Parathyroid adenoma (tissue), 2 donors: ENCODE results near the gene TBC1D4.

Experiments
- H2AFZ ChIP-seq: fragments of 300-600 bp; sonication (generic); one replicate; pipeline ENCODE4 v1.7.0; 2017; ENCODE audit warnings: antibody characterized with exemption, mild to moderate bottlenecking
- H3K27ac ChIP-seq: fragments of 300-600 bp; sonication (generic); one replicate; pipeline ENCODE4 v1.7.0; 2017
- H3K27me3 ChIP-seq: fragments of 300-600 bp; sonication (generic); one replicate; pipeline ENCODE4 v1.7.0; 2017; ENCODE audit warnings: low read length; ENCODE audit not compliant: control insufficient read depth, insufficient read depth
- H3K36me3 ChIP-seq: fragments of 300-600 bp; sonication (generic); one replicate; pipeline ENCODE4 v1.7.0; 2017; ENCODE audit warnings: low read length; ENCODE audit not compliant: control insufficient read depth, insufficient read depth
- H3K4me1 ChIP-seq: fragments of 300-600 bp; sonication (generic); one replicate; pipeline ENCODE4 v1.7.0; 2017; ENCODE audit warnings: control low read depth
- H3K4me2 ChIP-seq: fragments of 300-600 bp; sonication (generic); one replicate; pipeline ENCODE4 v1.7.0; 2017; ENCODE audit warnings: low read length
- H3K4me3 ChIP-seq: fragments of 300-600 bp; sonication (generic); one replicate; pipeline ENCODE4 v1.7.0; 2017; ENCODE audit warnings: low read depth, low read length
- H3K79me2 ChIP-seq: fragments of 300-600 bp; sonication (generic); one replicate; pipeline ENCODE4 v1.7.0; 2017; ENCODE audit warnings: control low read depth
- H3K9ac ChIP-seq: fragments of 300-600 bp; sonication (generic); one replicate; pipeline ENCODE4 v1.7.0; 2017; ENCODE audit warnings: mild to moderate bottlenecking
- H3K9me3 ChIP-seq: fragments of 300-600 bp; sonication (generic); one replicate; pipeline ENCODE4 v1.7.0; 2017; ENCODE audit warnings: low read length; ENCODE audit not compliant: control insufficient read depth
- TF ChIP-seq, protein P1 (sequence below): fragments of 300-600 bp; sonication (generic); IDR thresholded peaks from one replicate; pipeline ENCODE4 v1.7.0; 2017; ENCODE audit warnings: antibody characterized with exemption, mild to moderate bottlenecking
- donor health status: primary hyperparathyroidism.

The TBC1D4 gene

DNA sequence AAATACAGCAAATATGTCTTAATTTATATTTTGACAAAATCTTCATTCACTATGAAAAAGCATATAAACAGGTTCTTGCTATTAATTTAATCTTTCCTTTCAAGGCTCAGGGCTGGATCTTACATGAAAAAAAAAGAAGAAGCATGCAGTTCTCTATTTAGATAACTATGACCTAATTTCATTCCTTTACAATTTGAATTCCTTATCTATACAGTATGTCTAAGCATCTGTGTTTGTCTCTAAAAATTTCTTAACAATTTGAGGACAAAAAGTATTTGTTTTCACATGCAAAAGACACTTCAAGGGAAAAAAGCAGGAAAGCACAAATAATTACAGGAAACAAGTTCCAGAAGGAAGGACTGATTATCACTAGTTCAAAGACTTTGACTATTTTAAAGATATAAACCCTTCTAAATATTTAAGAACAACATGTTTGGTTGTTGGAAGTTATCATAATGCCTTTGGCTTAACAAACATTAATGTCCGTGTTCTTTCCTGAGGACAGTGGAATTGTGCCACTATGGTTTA is 157.5 kb downstream of the TBC1D4 start:
- H3K9ac ChIP-seq: no peak overlapping the region
- H3K4me1 ChIP-seq: no peaks in the 10 kb centered on the region
- no peak overlapping the region for H3K4me3 ChIP-seq
- no peaks in the 10 kb centered on the region for H3K9me3 ChIP-seq
- no peak overlapping the region for H3K4me2 ChIP-seq
- no peak overlapping the region for H3K27ac ChIP-seq
- no peak overlapping the region for H2AFZ ChIP-seq
- TF ChIP-seq, protein P1, sequence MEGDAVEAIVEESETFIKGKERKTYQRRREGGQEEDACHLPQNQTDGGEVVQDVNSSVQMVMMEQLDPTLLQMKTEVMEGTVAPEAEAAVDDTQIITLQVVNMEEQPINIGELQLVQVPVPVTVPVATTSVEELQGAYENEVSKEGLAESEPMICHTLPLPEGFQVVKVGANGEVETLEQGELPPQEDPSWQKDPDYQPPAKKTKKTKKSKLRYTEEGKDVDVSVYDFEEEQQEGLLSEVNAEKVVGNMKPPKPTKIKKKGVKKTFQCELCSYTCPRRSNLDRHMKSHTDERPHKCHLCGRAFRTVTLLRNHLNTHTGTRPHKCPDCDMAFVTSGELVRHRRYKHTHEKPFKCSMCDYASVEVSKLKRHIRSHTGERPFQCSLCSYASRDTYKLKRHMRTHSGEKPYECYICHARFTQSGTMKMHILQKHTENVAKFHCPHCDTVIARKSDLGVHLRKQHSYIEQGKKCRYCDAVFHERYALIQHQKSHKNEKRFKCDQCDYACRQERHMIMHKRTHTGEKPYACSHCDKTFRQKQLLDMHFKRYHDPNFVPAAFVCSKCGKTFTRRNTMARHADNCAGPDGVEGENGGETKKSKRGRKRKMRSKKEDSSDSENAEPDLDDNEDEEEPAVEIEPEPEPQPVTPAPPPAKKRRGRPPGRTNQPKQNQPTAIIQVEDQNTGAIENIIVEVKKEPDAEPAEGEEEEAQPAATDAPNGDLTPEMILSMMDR: no peak
- no peaks in the 10 kb centered on the region for H3K27me3 ChIP-seq
- no peaks in the 10 kb centered on the region for H3K79me2 ChIP-seq
- no peaks in the 10 kb centered on the region for H3K36me3 ChIP-seq

DNA sequence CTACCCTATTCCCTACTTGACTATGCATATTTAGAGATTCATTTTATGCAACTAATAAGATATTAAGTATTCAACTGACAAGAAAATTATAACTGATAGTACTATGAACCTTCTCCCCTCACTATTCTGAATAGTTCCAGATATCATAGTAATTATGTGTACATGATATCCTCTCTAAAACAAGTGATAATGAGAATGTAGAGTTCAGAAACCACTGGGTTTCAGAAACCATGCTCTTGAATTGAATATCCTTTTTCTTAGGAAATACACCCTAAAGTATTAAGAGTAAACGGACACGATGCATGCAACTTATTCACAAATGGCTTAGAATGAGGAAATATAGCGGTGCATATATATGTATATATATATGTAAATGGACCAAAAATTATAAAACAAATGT is 160.9 kb downstream of the TBC1D4 start:
- Histone ChIP-seq H3K4me1 (no peaks in the 10 kb centered on the region), H3K9ac (no peak overlapping the region), H3K27me3 (no peaks in the 10 kb centered on the region), H3K79me2 (no peaks in the 10 kb centered on the region), H3K4me2 (no peak overlapping the region), H3K9me3 (no peaks in the 10 kb centered on the region), H3K4me3 (no peak overlapping the region), H3K27ac (no peak overlapping the region), H2AFZ (no peak overlapping the region), H3K36me3 (no peaks in the 10 kb centered on the region)
- TF ChIP-seq, protein P1: no peak

DNA sequence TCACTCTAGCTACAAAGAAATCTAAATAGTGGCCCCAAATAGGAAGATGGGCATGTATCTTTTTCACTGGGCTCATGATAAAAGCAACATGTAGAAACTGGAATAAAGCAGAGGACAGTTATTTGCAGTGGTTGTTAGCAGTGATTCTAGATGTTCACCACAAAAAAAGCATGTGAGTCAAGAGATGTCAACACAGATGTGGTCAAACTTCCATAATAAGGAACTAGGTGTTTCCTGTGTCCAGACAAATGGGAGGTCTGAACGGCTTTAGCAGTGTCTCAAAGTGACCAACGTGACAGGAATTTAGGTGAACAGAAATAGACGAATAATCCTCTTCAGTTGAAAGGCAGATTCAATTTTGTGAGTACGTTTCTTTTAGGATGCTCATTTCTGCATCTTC is 162.7 kb downstream of the TBC1D4 start:
- no peaks in the 10 kb centered on the region for H3K4me1 ChIP-seq
- no peak overlapping the region for H3K4me3 ChIP-seq
- no peaks in the 10 kb centered on the region for H3K36me3 ChIP-seq
- no peak overlapping the region for H3K4me2 ChIP-seq
- H3K27ac ChIP-seq: no peak overlapping the region
- no peak overlapping the region for H2AFZ ChIP-seq
- H3K9me3 ChIP-seq: no peaks in the 10 kb centered on the region
- H3K9ac ChIP-seq: no peak overlapping the region
- no peaks in the 10 kb centered on the region for H3K27me3 ChIP-seq
- no peaks in the 10 kb centered on the region for H3K79me2 ChIP-seq
- TF ChIP-seq, protein P1: no peak

DNA sequence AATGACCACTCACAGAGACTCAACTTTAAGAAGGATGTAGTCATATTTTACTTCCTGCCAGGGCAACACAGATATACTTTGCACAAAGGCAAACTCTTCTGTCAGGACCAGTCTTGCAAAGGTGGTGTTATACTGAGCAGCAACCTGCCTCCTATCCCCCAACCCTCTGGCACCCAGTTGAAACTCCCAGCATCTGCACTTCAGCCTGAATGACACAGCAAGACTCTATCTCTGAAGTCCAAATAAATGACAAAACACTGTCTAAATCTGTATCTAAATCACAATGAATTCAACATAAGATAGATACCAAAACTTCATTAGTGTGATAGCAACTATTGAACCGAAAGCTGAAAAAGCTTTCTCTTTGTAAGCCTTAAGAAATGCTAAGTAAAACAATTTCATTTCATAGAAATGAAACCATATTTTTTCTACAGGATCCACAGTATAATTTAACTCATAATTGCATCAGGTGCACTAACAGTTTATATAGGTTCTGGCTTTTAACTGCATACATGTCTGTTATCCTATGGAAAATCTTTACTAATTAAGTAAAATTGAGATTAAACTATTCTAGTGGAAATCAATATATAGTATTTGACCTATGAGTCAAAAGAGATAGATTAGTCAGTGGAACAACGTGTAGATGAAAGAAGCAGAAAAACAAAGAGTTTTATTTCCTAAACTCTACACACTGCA is 163.7 kb downstream of the TBC1D4 start:
- Histone ChIP-seq H3K36me3 (no peaks in the 10 kb centered on the region), H3K79me2 (no peaks in the 10 kb centered on the region), H3K9ac (no peak overlapping the region), H3K4me1 (no peaks in the 10 kb centered on the region), H3K9me3 (no peaks in the 10 kb centered on the region), H3K4me2 (no peak overlapping the region), H3K4me3 (no peak overlapping the region), H3K27ac (no peak overlapping the region), H3K27me3 (no peaks in the 10 kb centered on the region), H2AFZ (no peak overlapping the region)
- TF ChIP-seq, protein P1: no peak

DNA sequence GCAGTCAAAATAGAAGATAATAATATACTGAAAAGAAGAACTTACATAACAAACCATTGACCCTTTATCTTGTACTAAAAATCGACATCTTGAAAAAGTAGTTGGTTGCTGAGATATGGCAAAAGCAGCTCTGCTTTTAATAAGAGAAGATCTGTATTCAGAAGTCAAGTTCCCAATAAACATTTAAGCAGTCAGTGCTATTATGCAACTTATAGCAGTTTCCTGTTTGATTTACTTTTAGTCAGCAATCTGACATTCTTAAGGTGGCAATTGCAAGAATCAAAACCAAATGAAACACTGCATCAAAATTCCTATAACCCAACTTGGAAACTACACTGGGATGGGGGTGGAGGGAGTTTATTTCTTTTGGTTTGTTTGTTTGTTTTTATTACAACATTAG is 165.5 kb downstream of the TBC1D4 start:
- Histone ChIP-seq H3K9ac (no peak overlapping the region), H3K79me2 (no peaks in the 10 kb centered on the region), H3K9me3 (no peaks in the 10 kb centered on the region), H2AFZ (no peak overlapping the region), H3K4me3 (no peak overlapping the region), H3K36me3 (no peaks in the 10 kb centered on the region), H3K4me2 (no peak overlapping the region), H3K27me3 (no peaks in the 10 kb centered on the region), H3K4me1 (no peaks in the 10 kb centered on the region), H3K27ac (no peak overlapping the region)
- TF ChIP-seq, protein P1: no peak
